ENCODE data around the gene SORL1.

The SORL1 gene

GRCh38 chr11:121596195-121597155, 144.4 kb downstream of the SORL1 start:
- TF ChIP-seq POLR2A (IDR thresholded peaks at IDR 0.05; ENCODE audit: low read depth, low read length), result no peak

GRCh38 chr11:121603316-121603715, 151.2 kb downstream of the SORL1 start:
- DNase-seq (ENCODE audit: insufficient read length, low spot score) (no peak), FAIRE-seq (no peak)
- no peak for TF ChIP-seq POLR2A (IDR thresholded peaks at IDR 0.05; ENCODE audit: low read depth, low read length)

More at GRCh38 chr11:121596195-121597155, 144.4 kb downstream of the SORL1 start:
- FAIRE-seq (no peak), DNase-seq (ENCODE audit: insufficient read length, low spot score) (no peak)

GRCh38 chr11:121604152-121604551, 152.0 kb downstream of the SORL1 start:
- no peak for TF ChIP-seq POLR2A (IDR thresholded peaks at IDR 0.05; ENCODE audit: low read depth, low read length)
- DNase-seq (ENCODE audit: insufficient read length, low spot score) (no peak), FAIRE-seq (no peak)

GRCh38 chr11:121606354-121606753, 154.2 kb downstream of the SORL1 start:
- DNase-seq (ENCODE audit: insufficient read length, low spot score) (no peak), FAIRE-seq (no peak)
- no peak for TF ChIP-seq POLR2A (IDR thresholded peaks at IDR 0.05; ENCODE audit: low read depth, low read length)

- FAIRE-seq (no peak), DNase-seq (ENCODE audit: insufficient read length, low spot score) (no peak)
- TF ChIP-seq POLR2A (IDR thresholded peaks at IDR 0.05; ENCODE audit: low read depth, low read length), result no peak
These were observed 155.2 kb downstream of the SORL1 start for GRCh38 chr11:121607341-121607740.

GRCh38 chr11:121608545-121609098, 156.5 kb downstream of the SORL1 start:
- FAIRE-seq (no peak), DNase-seq (ENCODE audit: insufficient read length, low spot score) (no peak)
- no peak for TF ChIP-seq POLR2A (IDR thresholded peaks at IDR 0.05; ENCODE audit: low read depth, low read length)

- no peak for DNase-seq (ENCODE audit: insufficient read length, low spot score)
- no peak for FAIRE-seq
- TF ChIP-seq POLR2A (IDR thresholded peaks at IDR 0.05; ENCODE audit: low read depth, low read length), result no peak
These were observed 158.6 kb downstream of the SORL1 start for GRCh38 chr11:121610706-121611105.

GRCh38 chr11:121611242-121611641, 159.1 kb downstream of the SORL1 start:
- FAIRE-seq (no peak), DNase-seq (ENCODE audit: insufficient read length, low spot score) (no peak)
- TF ChIP-seq POLR2A (IDR thresholded peaks at IDR 0.05; ENCODE audit: low read depth, low read length), result no peak

- no peak for FAIRE-seq
- DNase-seq (ENCODE audit: insufficient read length, low spot score), result no peak
- no peak for TF ChIP-seq POLR2A (IDR thresholded peaks at IDR 0.05; ENCODE audit: low read depth, low read length)
These were observed 161.6 kb downstream of the SORL1 start for GRCh38 chr11:121613724-121614123.

- FAIRE-seq (no peak), DNase-seq (ENCODE audit: insufficient read length, low spot score) (no peak)
- TF ChIP-seq POLR2A (IDR thresholded peaks at IDR 0.05; ENCODE audit: low read depth, low read length), result no peak
These were observed 162.6 kb downstream of the SORL1 start for GRCh38 chr11:121614636-121615240.

- FAIRE-seq (no peak), DNase-seq (ENCODE audit: insufficient read length, low spot score) (no peak)
- TF ChIP-seq POLR2A (IDR thresholded peaks at IDR 0.05; ENCODE audit: low read depth, low read length), result no peak
These were observed 163.4 kb downstream of the SORL1 start for GRCh38 chr11:121615501-121615900.

- TF ChIP-seq POLR2A (IDR thresholded peaks at IDR 0.05; ENCODE audit: low read depth, low read length), result no peak
- FAIRE-seq (no peak), DNase-seq (ENCODE audit: insufficient read length, low spot score) (no peak)
These were observed 166.4 kb downstream of the SORL1 start for GRCh38 chr11:121618516-121618915.

- DNase-seq (ENCODE audit: insufficient read length, low spot score) (no peak), FAIRE-seq (no peak)
- no peak for TF ChIP-seq POLR2A (IDR thresholded peaks at IDR 0.05; ENCODE audit: low read depth, low read length)
These were observed 173.8 kb downstream of the SORL1 start for GRCh38 chr11:121625777-121626506.

GRCh38 chr11:121626507-121626875, 174.4 kb downstream of the SORL1 start:
- TF ChIP-seq POLR2A (IDR thresholded peaks at IDR 0.05; ENCODE audit: low read depth, low read length), result no peak
- FAIRE-seq (no peak), DNase-seq (ENCODE audit: insufficient read length, low spot score) (no peak)
